ENCODE data around the gene PCYT1B.

- TF ChIP-seq NFRKB (IDR thresholded peaks at IDR 0.05) (no peak), SUZ12 (IDR thresholded peaks at IDR 0.05) (no peak), BHLHE40 (IDR thresholded peaks at IDR 0.05; ENCODE audit: borderline replicate concordance) (no peak), CTBP1 (IDR thresholded peaks at IDR 0.05; ENCODE audit: borderline replicate concordance) (no peak)
Observed at GRCh38 chrX:24542756-24543155, 104.4 kb downstream of the PCYT1B start.

All from HEK293T (cell line).